ENCODE results near the gene CPSF4. TPM values are rescaled to one million over a fixed set of nuclear protein-coding genes. Genes with fewer than 3 reads are reported as not detected.

Gene CPSF4
- total and polyA plus RNA-seq, 2 donors (not counting 1 experiment from before 2014, with no cell fraction given), result 52.9 to 63.2 TPM

DNA sequence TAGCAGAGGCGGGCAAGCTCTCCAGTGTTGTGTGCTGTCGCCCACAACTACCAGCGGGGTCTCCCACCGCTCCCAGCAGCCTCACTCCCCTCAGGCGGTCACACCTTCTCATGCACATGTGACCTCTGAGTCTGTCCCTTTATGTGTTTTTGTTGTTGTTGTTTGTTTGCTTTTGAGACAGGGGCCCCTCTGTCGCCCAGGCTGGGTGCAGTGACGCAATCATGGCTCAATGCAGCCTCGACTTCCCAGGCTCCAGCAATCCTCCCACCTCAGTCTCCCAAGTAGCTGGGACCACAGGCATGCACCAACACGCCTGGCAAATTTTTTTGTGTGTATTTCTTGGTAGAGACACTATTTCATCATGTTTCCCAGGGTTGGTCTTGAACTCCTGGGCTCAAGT, 1.5 kb downstream of the CPSF4 start:
- CTCF ChIA-PET, result interaction anchor here (1.4 kb wide), 1 partner anchor 20 kb away, joined by 3 read pairs; no protein-coding TSS in a partner anchor
- H3K27ac Mint-ChIP-seq, result peak overlapping the region; percentile 20

DNA sequence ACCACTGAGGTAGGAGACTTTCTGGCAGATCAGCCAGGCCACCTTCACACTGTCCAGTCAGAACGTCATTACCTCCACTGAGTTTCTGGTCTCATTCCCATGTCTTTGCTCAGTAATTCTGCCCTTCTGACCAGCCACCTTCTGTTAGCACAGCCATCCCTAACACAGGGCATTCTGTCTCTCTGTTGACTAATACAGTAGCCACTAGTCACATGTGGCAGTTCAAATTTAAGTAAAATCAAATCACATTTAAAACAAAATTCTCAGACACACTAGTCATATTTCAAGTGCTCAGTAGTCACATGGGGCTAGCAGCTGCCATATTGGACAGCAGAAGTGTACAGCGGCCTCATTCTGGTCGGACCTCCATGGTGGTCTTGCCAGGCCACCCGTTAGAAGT, 7.4 kb downstream of the CPSF4 start:
- intact Hi-C loops (cut with micrococcal nuclease), result no loop called here
- Mint-ChIP-seq H3K27me3 (no peaks in the 10 kb centered on the region), H3K4me3 (no peak overlapping the region), H3K4me1 (peaks cover 17% of the 10 kb centered on the region), H3K27ac (no peak overlapping the region), H3K9me3 (ENCODE audit: insufficient read depth) (no peaks in the 10 kb centered on the region)
- no peak overlapping the region for H3K27ac ChIP-seq (ENCODE audit: low read length in 2 of 2)
- H3K27me3 ChIP-seq (replicated peaks in 1 of 4; ENCODE audit: control extremely low read depth in 1 of 4, control insufficient read depth in 3 of 4, insufficient read depth in 4 of 4, low read length in 3 of 4), result no peaks in the 10 kb centered on the region
- H3K36me3 ChIP-seq (replicated peaks in 1 of 2; ENCODE audit: control extremely low read depth in 1 of 2, control insufficient read depth in 1 of 2, extremely low read depth in 1 of 2, insufficient read depth in 2 of 2, low read length in 1 of 2), result peaks cover 3 to 56% of the 10 kb centered on the region in 2 experiments
- no peak overlapping the region for H3K9ac ChIP-seq (ENCODE audit: low read length)
- no peak overlapping the region for H3K4me2 ChIP-seq (replicated peaks; ENCODE audit: low read depth, low read length, poor library complexity, severe bottlenecking)
- no peaks in the 10 kb centered on the region for H3K9me3 ChIP-seq (ENCODE audit: control extremely low read depth in 1 of 3, control insufficient read depth in 2 of 3, insufficient read depth in 1 of 3, low read length in 2 of 3)
- H2AFZ ChIP-seq (ENCODE audit: insufficient read depth, low read depth, low read length, poor library complexity, severe bottlenecking), result no peak overlapping the region
- WGBS (ENCODE audit: insufficient coverage), result 97% methylated on average over 4 of the region's 4 CpGs
- POLR2A ChIA-PET, result no interaction called here
- H4K20me1 ChIP-seq (ENCODE audit: control insufficient read depth, insufficient read depth, low read length, poor library complexity, severe bottlenecking), result no peaks in the 10 kb centered on the region
- DNase-seq (no peak), ATAC-seq (ENCODE audit: low read depth) (no peak)
- peaks cover 0 to 12% of the 10 kb centered on the region in 2 donors for H3K4me1 ChIP-seq (ENCODE audit: control insufficient read depth in 2 of 2, insufficient read depth in 2 of 2, low read length in 2 of 2)
- peaks cover 38% of the 10 kb centered on the region for H3K79me2 ChIP-seq (ENCODE audit: control insufficient read depth, insufficient read depth, low read length)
- no peak overlapping the region for H3K4me3 ChIP-seq (ENCODE audit: control extremely low read depth in 1 of 5, extremely low read depth in 1 of 5, insufficient read depth in 1 of 5, low read depth in 2 of 5, low read length in 4 of 5)
- no peak for TF ChIP-seq CTCF (IDR thresholded peaks at IDR 0.05)
- no peak for TF ChIP-seq EZH2 (IDR thresholded peaks at IDR 0.05; ENCODE audit: borderline replicate concordance, insufficient read depth, low read depth, low read length, poor library complexity, severe bottlenecking)
- CTCF ChIA-PET, result no interaction called here

More for the DNA sequence above, 1.5 kb downstream of the CPSF4 start:
- no peaks in the 10 kb centered on the region for H3K9me3 Mint-ChIP-seq (ENCODE audit: insufficient read depth)
- DNase-seq (no peak), ATAC-seq (ENCODE audit: low read depth) (no peak)
- Histone ChIP-seq H3K9ac (ENCODE audit: low read length) (no peak overlapping the region), H3K27me3 (replicated peaks in 1 of 4; ENCODE audit: control extremely low read depth in 1 of 4, control insufficient read depth in 3 of 4, insufficient read depth in 4 of 4, low read length in 3 of 4) (no peaks in the 10 kb centered on the region), H3K27ac (ENCODE audit: low read length in 2 of 2) (no peak overlapping the region), H3K4me2 (replicated peaks; ENCODE audit: low read depth, low read length, poor library complexity, severe bottlenecking) (peak overlapping the region; percentile 97), H4K20me1 (ENCODE audit: control insufficient read depth, insufficient read depth, low read length, poor library complexity, severe bottlenecking) (peaks cover 10% of the 10 kb centered on the region), H3K4me3 (ENCODE audit: control extremely low read depth in 1 of 5, extremely low read depth in 1 of 5, insufficient read depth in 1 of 5, low read depth in 2 of 5, low read length in 4 of 5) (no peak overlapping the region), H3K79me2 (ENCODE audit: control insufficient read depth, insufficient read depth, low read length) (peaks cover 34% of the 10 kb centered on the region), H2AFZ (ENCODE audit: insufficient read depth, low read depth, low read length, poor library complexity, severe bottlenecking) (no peak overlapping the region), H3K9me3 (ENCODE audit: control extremely low read depth in 1 of 3, control insufficient read depth in 2 of 3, insufficient read depth in 1 of 3, low read length in 2 of 3) (no peaks in the 10 kb centered on the region), H3K4me1 (ENCODE audit: control insufficient read depth in 2 of 2, insufficient read depth in 2 of 2, low read length in 2 of 2) (peaks cover 12 to 36% of the 10 kb centered on the region in 2 donors), H3K36me3 (replicated peaks in 1 of 2; ENCODE audit: control extremely low read depth in 1 of 2, control insufficient read depth in 1 of 2, extremely low read depth in 1 of 2, insufficient read depth in 2 of 2, low read length in 1 of 2) (peaks cover 1 to 14% of the 10 kb centered on the region in 2 experiments)
- intact Hi-C loops (cut with micrococcal nuclease), result no loop called here
- peaks cover 36% of the 10 kb centered on the region for H3K4me1 Mint-ChIP-seq
- peak overlapping the region; percentile 97 for H3K4me3 Mint-ChIP-seq
- 90% methylated on average over 2 of the region's 9 CpGs for WGBS (ENCODE audit: insufficient coverage)
- POLR2A ChIA-PET, result interaction anchor here (0.7 kb wide), 1 partner anchor 47 kb away, joined by 8 read pairs; no protein-coding TSS in a partner anchor
- H3K27me3 Mint-ChIP-seq, result no peaks in the 10 kb centered on the region
- TF ChIP-seq CTCF (IDR thresholded peaks at IDR 0.05), result no peak
- TF ChIP-seq EZH2 (IDR thresholded peaks at IDR 0.05; ENCODE audit: borderline replicate concordance, insufficient read depth, low read depth, low read length, poor library complexity, severe bottlenecking), result no peak
